Fibroblast of peridontal ligament (primary cell): ENCODE results near the gene FOXP1.
A peak's percentile ranks its signal among the peaks of the same experiment; 100 is the strongest.
"Not testable (repeated sequence)": the region's sequence is repeated elsewhere in the genome, so short reads cannot be mapped to it uniquely, and the experiment has no call there.

ENCODE experiments used
- DNase-seq: peaks from one replicate; pipeline ENCODE4 v3.0.0-alpha.2; 2010; ENCODE audit errors: extremely low read depth

The FOXP1 gene

GRCh38 chr3:71530903-71531530 is 52.5 kb downstream of the FOXP1 start:
- no peak for DNase-seq

- no peak for DNase-seq
Observed at GRCh38 chr3:71528816-71529215, 54.7 kb downstream of the FOXP1 start.

GRCh38 chr3:71526448-71526847 is 57.1 kb downstream of the FOXP1 start:
- not testable (repeated sequence) for DNase-seq

- DNase-seq: no peak
Observed at GRCh38 chr3:71525391-71525790, 58.1 kb downstream of the FOXP1 start.

GRCh38 chr3:71524672-71525071 is 58.9 kb downstream of the FOXP1 start:
- no peak for DNase-seq

GRCh38 chr3:71523628-71524027 is 59.9 kb downstream of the FOXP1 start:
- no peak for DNase-seq

- DNase-seq: no peak
Observed at GRCh38 chr3:71521940-71522876, 61.3 kb downstream of the FOXP1 start.

GRCh38 chr3:71521021-71521352 is 62.5 kb downstream of the FOXP1 start:
- DNase-seq: no peak

- no peak for DNase-seq
Observed at GRCh38 chr3:71520161-71521020, 63.1 kb downstream of the FOXP1 start.

GRCh38 chr3:71518089-71518488 is 65.4 kb downstream of the FOXP1 start:
- peak; percentile 34 for DNase-seq

GRCh38 chr3:71517271-71517791 is 66.2 kb downstream of the FOXP1 start:
- no peak for DNase-seq

GRCh38 chr3:71515636-71516365 is 67.7 kb downstream of the FOXP1 start:
- no peak for DNase-seq

- DNase-seq: no peak
Observed at GRCh38 chr3:71514621-71515020, 68.9 kb downstream of the FOXP1 start.

- no peak for DNase-seq
Observed at GRCh38 chr3:71513515-71513914, 70.0 kb downstream of the FOXP1 start.

- no peak for DNase-seq
Observed at GRCh38 chr3:71513081-71513480, 70.4 kb downstream of the FOXP1 start.

- no peak for DNase-seq
Observed at GRCh38 chr3:71512544-71512943, 71.0 kb downstream of the FOXP1 start.

GRCh38 chr3:71512000-71512399 is 71.5 kb downstream of the FOXP1 start:
- DNase-seq: no peak

- DNase-seq: no peak
Observed at GRCh38 chr3:71511446-71511845, 72.1 kb downstream of the FOXP1 start.

GRCh38 chr3:71511037-71511436 is 72.5 kb downstream of the FOXP1 start:
- peak; percentile 72 for DNase-seq

GRCh38 chr3:71510510-71510909 is 73.0 kb downstream of the FOXP1 start:
- DNase-seq: peak; percentile 43

- DNase-seq: no peak
Observed at GRCh38 chr3:71509066-71509465, 74.5 kb downstream of the FOXP1 start.
